Stimulated activated CD4-positive, alpha-beta T cell treated with anti-CD3 and anti-CD28 coated beads, Interleukin-2, amount 100 ng/mL, for 24 hours (primary cell): ENCODE results near the gene FAM234B.

Experiments
- DNase-seq, 2 donors: peaks; one replicate each; pipeline ENCODE4 v3.0.0-alpha.2; 2020

Gene FAM234B

DNA sequence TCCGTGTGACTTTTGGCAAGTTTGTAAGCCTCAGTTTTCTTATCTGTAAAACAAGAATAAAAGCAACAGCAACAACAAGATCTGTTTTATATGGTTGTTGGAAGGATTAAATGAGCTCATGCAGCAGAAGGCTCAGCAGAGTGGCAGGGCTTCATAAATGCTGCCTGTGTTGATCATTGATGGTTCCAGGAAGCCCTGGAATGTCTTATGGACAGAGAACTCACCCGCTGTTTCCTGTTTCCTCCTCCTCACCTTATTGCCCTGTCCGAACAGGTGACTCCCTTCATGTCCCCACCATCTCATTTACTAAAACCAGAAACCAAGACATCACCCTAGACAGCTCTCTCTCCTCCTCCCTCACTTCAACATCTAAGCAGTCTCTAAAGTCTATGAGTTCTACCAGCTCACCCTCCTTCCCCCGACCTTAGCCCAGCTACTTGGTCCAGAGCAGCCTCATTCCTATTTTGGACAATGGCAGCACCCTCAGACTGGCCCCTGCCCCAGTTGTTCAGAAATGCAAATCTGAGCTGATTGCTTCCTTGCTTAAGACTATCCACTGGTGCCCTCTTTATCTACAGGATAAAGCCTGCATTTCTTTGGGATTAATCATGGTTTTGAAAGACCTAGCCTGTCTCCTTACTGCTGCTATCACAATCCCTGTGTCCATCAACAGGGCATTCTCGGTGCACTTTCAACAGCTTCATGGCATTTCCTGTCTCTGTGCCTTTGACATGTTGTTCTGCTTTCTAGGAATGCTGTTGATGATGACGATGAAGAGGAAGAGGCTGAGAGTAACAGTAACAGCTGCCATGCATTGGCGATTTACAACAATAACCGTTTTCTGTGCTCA is 80.7 kb downstream of the FAM234B start:
- DNase-seq = no peak

DNA sequence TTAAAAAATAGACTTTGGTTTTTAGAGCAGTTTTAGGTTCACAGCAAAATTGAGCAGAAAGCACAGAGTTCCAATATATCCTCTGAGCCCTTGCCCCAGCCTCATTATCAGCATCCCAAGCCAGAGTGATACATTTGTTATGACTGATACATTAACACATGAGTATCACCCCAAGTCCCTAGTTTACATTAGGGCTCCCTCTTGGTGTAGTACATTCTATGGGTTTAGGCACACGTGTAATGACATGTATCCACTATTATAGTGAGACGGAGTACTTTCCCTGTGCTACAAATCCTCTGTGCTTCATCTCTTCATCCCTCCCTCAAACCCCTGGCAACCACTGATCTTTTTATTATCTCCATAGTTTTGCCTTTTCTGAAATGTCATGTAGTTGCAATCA is 81.8 kb downstream of the FAM234B start:
- DNase-seq = no peak

DNA sequence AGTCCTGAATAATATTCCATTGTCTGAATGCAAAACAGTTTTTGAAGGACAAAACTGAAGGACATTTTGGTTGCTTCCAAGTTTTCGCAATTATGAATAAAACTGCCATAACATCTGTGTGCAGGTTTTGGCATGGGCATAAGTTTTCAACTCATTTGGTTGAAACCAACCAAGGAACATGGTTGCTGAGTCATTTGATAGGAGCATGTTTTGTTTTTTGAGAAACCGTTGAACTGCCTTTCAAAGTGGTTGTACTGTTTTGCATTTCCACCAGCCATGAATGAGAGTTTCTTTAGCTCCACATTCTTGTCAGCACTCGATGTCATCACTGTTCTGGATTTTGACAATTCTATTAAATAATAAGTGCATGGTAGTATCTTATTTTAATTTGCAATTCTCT is 82.3 kb downstream of the FAM234B start:
- no peak for DNase-seq

DNA sequence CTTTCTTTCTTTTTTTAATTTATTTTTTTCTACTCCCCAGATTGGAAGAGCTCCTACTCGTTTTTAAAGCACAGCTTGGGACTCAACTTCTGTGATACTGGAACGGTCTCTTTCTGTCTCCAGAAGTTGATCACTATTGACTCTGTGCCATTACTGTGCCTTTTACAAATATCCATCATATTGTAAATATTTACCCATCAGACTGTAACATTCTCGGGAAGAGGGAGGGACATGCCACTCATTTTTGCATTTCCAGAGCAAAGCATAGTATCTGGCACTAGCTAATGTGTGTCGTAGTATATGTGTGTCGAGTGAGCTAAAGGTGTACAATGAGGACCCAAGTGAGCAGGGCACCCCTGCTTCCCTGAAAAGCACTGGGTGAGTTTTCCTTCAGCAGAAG is 83.3 kb downstream of the FAM234B start:
- no peak for DNase-seq

DNA sequence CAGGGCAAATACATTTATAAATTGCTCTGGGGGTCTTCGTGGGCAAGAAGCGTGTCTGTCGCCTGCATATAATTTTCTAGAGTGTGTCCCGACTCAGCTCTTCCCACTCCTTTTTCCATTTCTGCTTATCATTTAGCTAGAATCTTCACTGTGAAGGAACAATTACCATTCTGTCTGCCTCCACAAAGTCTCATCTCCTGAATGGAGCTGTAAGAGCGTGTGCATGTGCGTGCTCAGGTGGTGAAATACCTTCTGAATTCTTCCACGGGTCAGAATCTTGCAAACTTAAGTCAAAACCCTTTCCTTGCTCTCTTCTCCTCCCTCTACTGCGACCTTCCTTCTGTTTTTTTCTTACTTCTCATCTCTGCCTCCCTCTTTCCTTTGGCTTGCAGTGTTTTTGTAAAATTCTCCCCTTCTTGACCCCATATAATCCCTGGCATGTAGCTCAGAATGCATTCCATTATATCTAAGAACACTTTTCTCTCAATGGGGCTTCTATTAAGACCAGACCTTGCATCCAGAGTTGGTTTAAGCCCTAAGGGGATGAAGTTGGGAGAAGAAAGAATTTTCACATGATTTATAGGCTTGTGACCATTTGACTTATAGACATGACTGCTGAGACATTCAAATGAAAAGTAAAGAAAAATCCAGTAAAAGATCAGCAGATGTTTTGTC is 84.2 kb downstream of the FAM234B start:
- DNase-seq = no peak

DNA sequence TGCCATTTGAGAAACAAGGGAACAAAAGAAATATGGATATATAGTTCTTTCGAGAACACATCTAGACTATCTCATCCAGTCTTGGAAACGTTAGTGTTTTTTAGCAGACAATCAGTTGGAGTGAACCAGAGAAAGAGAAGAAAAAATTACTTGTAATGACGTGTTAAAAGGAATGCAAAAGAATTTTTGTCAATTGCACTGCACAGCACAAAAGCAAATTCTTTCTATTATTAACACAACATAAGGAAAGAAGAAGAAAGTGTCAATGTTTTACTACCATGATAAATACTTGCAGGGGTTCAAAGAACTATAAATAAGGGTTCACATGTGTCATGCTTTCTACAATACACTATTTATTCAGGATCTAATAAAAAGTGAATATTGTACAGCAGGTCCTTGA is 86.8 kb downstream of the FAM234B start:
- DNase-seq = no peak
